ENCODE results near the gene URGCP.
"Not testable (repeated sequence)": the region's sequence is repeated elsewhere in the genome, so short reads cannot be mapped to it uniquely, and the experiment has no call there.

URGCP gene

DNA sequence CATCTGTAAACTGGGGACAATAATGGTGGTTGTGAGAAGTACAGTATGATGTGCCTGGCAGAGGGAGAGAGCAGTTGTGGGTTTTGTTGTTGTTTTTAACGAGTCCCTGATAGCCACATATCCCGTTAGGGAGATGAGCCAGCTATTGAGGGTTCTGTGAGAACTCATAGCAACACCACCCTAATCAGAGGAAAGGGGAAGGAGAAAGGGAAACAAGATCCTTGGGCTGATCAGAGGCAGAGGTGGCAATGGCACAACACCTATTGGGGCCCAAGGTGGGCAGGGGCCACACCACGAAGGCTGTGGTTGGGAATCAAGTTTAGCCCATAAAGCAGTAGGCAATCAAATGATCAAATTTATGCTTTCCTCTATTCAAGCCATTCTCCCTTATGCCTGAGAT, 35.3 kb downstream of the URGCP start:
- no peak for DNase-seq

DNA sequence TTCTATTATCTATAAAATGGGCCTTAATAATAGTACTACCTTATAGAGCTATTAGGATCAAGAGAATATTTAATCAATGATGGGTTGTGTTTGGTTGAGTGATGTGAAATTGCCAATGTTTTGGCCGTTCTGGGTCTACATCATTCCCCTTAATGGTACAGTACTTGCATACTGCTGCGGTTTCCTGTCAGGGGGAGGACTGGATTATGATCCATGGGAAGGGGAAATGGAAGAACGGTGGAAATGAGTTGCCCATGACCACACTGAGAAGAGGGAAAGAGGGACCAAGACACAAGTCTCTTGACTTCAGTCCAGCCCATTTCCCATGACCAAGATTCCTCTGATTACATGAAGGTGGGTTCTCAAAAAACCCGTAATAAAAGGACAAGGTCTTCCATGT, 36.1 kb downstream of the URGCP start:
- DNase-seq, result no peak

DNA sequence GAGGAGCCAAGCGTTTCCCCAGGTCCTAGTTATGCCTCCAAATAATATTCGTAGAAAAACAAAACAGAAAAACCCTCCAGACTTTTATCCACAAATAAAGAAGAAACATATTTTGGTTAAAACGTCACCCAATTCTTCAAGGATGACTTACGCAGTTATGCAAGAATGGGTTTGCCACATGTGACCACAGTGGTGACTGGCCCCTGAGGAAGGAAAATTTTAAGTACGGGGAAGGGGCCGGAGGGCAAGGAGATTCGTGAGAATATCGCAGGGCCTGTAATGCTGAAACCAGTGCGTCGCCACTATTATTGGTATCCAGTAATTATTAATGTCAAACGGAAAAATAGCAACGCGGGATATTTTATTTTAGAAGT, 36.5 kb downstream of the URGCP start:
- DNase-seq, result no peak

DNA sequence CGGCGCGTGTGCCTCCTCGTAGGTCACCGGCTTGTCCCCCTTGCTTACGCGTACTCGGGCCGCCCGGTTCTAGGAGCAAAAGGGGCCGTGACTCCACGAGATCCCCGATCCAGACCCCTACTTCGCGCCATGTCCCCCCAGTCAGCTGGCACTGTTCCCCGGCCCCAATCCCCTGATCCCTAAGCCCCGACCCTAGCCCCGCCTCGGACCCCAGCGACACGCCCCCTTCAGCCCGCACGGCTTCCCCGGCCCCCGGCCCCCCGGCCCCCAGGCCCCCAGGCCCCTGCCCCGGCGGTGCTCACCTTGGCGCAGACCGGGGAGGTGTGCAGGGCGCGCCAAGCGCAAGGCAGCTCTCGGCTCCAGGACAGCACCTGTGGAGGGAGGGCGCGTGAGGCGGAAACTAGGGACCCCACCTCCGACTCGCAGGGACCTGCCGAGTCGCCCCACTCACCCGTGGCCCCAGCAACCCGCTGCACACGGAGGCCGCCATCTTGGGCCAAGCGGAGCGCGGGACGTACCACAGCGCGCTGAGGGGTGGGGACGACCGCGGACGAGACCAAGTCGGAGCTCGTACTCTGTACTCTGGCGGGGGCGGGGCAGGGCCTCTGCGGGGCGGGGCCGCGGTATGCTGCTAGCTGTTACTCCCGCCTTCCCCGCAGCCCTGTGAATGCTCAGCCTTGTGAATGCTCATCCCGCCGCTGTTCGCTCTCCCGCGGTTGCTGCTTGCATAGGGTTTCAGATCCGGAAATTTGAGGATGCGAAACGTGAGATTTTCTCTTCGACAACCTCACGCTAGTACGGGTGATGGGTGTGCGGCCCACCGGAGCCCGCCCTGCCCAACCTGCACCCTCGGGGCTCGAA, 37.2 kb downstream of the URGCP start, which contains the start of gene MRPS24:
Gene MRPS24 (minus strand): TSS at position 512 of the 861 bp plus-strand sequence. CDS start 22 bp downstream, at position 490.
- peak; percentile 84 to 96 (median 94) for DNase-seq

DNA sequence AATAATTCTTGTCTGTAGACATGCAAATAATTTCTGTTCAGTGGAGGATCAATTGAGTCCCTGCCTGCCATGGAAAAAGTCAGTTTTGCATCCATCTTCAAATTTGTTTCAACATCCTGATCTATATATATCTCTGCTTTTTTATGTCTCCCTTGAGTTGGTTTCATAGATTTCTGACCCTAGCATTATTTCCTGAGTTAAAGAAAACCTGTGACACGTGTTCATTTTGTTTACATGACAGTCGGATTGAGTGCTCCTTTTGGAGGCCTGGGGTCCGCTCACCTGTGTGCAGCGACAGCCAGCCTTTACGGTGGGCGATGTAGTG, 37.8 kb downstream of the URGCP start:
- no peak for DNase-seq

DNA sequence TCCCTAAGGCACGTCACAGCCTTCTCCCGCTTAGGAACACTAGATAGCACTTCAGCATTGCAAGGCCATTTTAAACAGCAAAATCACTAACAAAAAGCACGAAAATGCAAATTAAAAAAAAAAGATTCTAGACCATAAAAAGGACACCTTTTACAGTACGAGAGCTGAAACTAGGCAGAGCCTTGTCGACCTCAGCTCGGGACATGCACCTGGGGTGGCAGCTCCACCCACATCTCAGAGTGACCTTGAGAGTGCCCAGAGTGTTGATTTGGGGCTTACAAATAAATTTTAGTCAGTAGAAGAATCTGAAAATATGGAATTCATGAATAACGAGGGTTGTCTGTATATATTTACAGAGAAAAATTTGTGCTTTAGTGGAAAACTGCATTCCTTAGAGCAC, 38.2 kb downstream of the URGCP start:
- DNase-seq, result no peak

DNA sequence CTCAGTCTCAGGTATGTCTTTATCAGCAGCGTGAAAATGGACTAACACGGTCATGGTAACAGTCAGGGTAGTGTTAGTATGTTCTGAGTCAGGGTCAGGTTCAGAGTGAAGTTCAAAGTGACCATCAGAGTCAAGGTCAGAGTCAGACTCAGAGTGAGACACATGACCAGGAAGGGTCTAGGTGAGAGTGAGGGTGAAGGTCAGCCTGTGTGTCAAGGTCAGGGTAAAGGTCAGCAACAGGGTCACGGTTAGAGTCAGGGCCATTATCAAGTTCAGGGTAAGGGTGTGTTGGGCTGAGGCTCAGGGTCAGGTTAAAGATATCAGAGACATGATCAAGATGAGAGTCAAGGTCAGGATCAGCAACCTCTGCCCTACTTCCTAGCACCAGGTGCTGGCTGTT, 41.1 kb downstream of the URGCP start:
- DNase-seq, result no peak

DNA sequence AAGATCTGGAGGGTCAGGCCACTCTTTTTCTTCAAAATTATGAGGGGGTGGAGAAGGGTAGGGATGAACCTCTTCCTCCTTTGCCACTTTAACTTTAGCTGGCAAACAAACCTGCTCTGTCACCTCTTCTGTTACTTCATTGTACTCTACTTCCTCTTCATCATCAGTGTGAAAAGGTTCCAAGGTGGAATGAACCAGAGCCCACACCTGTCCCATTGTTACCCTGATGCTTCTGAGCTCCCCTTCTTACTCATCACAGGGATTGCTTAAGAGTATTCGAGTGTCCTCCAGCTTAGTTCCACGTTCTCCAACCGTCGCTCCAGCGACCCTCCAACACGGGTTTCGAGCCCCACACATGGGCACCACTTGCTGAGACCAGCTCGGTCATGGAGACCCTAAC, 42.3 kb downstream of the URGCP start:
- no peak for DNase-seq

DNA sequence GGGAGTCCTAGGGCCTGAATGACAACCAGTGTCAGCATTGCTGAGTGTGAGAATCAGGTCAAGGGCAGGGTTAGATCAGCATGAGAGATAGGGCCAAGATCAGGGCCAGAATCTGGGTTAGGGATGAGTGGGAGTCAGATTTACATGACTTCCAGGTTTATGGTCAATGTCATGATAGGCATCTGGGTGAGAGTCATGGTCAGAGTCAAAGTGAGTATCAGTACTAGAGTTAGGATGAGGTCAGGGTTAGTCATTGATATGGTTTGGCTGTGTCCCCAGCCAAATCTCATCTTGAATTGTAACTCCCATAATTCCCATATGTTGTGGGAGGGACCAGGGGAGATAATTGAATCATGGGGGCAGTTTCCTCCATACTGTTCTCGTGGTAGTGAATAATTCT, 49.4 kb downstream of the URGCP start:
- DNase-seq, result no peak

DNA sequence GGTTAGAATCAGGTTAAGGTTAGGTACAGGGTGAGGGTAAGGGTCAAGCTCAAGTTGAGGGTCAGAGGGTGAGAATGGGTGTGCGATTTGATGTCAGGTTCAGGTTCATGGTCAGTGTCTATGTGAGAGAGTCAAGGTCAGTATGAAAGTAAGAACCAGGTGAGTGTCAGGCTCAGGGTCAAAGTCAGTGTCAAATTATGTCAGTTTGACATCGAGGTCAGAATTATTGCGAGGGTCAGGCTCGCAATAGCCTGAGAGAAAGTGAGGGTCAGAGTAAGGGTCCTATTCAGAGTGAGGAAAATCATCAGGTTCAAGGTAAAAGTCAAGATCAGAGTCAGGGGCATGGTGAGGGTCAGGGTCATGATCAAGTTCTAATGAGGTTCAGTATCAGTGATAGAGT, 50.1 kb downstream of the URGCP start:
- no peak for DNase-seq

DNA sequence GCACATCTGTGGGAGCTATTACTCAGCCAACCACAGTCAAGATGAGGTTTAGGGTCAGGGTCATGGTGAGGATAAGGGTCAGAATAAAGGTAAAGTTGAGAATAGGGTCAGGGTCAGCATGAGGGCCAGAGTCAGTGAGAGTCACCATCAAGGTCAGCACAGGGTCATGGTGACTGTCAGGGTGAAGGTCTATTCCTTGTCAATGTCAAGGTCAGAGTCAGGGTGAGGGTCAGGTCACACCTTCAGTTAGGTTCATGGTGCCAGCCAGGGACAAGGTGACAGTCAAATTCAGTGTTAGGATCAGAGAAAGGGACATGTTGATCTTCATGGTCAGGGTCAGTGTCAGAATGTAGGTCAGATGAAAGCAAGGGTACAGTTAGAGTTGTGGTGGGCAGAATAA, 51.2 kb downstream of the URGCP start:
- no peak for DNase-seq

DNA sequence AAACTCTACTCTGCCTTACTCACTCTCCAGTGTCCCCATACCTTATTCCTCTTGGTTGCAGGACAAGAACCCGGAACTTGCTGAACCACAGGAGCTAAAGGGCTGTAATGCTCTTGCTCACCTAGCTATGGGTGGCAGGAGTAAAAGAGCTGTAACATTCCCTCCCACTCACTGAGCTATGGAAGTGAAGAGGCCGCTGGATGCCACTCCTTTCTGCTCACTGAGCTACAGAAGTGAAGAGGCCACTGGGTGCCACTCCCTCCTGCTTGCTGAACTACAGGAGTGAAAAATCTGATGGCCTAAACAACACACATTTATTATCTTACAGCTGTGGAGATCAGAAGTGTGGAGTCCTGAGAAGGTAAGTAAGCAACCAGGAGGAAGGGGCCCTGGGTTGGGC, 54.6 kb downstream of the URGCP start:
- DNase-seq, result no peak

DNA sequence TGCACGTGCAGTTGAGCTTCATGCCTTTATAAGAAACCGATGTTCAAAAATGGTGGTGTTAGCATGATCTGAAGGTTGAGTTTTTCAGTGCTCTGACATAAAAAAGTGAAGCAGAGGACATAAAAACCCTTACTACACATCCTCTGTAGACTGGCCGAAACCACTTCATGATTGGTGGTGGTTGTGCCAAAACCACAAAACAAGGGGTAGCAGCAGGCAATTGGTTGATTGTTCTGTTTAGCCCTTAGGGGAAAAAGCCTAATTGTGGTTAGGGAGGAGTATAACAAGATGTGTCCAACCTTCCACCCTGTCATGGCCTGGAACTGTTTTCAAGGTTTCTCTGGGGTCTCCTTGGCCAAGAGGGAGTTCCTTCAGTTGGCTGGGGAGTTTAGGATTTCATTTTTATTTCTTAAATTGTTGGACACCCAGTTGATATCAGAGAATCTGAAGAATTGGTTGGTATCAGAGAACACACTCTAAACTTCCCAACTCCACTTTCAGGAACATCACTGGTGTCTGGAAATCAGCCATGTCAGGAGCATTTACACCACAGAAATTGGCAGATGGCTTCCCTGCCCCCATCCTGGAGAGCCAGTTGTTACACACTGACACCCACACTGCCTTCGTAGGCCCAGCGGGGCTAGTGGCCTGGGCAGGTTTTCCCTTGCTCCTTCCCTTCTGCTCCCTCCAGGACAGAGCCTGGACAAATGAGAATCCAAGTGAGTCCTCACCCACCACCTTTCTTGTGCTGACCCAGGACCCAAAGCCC, 55.9 kb downstream of the URGCP start:
- DNase-seq, result no peak

DNA sequence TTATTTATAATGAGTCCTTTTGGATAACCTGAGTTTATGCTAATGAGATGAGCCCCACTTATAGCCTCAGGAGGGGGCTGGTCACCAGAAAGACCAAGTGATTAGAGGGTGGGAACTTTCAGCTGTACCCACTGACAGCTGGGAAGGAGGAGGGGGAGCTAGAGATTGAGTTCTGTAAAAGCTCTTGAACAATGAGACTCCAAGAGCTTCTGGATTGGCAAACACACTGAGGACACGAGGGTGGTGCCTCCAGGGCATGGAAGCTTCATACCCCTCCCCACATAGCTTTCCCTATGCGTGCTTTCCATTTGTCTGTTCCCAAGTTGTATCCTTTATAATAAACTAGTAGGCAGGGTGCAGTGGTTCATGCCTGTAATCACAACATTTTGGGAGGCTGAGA, 57.3 kb downstream of the URGCP start:
- DNase-seq, result no peak

DNA sequence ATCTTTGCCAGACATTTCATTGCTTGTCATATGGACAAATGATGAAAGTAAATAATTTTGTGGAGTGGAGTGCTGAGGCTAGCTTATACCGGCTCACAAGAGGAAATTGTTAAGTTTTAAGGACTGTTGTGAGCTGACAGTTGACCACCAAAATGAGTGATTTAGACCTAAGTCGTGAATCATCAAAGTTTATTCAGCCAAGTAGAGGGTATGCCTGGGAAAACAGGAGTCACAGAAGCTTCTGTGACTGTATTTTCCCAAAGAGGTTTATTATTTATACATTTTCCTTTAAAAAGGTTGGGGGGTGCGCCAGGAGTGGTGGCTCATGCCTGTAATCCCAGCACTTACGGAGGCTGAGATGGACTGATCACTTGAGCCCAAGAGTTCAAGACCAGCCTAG, 58.9 kb downstream of the URGCP start:
- no peak for DNase-seq

DNA sequence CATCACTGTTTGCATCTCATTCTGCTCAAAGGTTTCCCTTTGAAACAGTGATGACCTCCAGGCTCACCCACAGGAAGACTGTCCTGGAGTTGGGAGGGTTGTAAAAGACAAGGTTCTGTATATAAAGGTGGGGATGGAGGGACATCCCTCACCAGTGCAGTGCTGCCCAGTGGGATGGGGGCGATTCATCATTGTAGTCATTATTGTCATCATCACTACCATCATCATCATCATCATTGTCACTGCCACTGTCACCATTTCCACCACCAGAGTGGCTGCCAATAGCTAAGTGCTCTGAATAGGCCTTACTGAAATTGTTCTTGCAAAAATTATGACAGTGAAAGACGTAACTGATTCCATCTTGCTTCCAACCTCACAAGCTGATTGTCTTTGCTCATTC, 61.7 kb downstream of the URGCP start:
- no peak for DNase-seq

DNA sequence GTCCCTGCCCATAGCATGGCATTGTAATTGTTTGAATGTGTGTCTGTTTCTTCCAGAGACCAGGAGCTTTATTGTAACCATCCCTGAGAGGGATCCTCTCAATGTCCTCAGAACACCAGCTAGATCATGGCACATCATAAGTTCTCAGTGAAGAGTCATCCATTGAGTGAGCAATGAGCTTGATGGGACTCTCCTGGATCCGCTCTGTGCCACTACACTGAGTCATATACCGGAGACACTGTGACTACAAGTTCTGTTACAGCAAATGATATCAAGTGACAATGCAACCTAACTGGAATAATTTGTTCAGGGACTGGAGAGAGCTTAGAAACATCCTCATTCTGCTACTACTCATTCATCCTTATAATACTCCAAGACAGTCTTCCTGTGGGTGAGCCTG, 62.1 kb downstream of the URGCP start:
- no peak for DNase-seq

DNA sequence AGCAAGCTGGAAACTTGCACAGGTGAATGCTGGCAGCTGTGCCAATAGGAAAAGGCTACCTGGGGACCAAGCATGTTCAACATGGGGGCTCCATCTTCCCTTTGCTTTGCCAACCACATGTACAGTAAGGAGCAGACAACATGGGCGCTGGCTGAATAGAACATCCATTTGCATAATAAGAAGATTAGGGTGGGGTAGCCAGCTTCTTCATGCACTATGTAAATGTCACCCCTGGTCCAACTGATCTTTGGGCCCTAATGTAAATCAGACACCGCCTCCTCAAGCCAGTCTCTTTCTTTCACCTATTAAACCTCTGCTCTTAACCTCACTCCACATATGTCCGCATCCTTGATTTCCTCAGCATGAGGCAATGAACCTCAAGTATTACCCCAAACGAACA, 63.1 kb downstream of the URGCP start:
- no peak for DNase-seq

DNA sequence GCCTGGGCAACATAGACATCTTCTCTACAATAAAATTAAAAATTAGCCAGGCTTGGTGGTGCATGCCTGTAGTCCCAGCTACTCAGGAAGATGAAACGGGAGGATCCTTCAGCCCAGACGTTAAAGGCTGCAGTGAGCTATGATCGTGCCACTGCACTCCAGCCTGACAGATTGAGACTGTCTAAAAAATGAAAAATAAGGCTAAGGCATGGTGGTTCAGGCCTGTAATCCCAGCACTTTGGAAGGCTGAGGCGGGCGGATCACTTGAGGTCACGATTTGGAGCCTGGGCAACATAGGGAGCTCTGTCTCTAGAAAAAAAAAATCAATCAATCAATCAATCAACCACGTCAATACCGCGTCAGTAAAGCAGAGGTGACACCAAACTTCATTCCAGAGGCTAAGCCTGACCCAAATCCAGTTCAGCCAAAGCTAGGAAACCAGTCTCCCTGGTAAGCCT, 68.2 kb downstream of the URGCP start:
- DNase-seq, result no peak

DNA sequence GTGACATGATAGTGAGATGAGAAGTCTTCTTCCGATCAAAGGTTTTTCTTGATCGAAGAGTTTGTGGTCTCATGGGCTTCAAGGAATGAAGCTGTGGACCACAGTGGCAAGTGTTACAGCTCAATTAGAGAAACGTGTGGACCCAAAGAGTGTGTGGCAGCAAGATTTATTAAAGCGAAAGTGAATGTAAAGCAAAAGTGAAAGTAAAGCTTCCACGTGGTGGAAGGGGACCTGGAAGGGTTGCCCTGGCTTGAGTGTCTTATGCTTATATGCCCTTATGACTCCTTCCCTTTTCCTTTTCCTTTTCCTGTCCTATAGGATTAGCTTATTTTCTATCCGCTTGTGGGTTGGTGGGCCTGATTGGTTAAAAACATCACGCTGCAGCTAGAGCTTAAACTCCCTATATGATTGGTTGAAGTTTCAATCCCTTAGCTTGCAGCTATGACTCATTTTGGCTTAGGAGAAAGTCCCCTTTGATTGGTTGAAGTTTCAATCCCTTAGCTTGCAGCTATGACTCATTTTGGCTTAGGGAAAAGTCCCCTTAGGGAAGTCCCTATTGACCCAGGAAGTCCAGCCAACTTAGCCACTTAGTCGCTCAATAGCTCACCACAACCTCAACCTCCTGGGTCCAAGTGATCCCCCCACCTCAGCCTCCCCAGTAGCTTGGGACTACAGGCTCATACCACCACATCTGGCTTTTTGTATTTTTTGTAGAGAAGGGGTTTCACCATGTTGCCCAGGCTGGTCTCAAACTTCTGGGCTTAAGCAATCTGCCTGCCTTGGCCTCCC, 71.7 kb downstream of the URGCP start:
- peak in 3 of 5 experiments; percentile 13 to 83 (median 56) for DNase-seq

DNA sequence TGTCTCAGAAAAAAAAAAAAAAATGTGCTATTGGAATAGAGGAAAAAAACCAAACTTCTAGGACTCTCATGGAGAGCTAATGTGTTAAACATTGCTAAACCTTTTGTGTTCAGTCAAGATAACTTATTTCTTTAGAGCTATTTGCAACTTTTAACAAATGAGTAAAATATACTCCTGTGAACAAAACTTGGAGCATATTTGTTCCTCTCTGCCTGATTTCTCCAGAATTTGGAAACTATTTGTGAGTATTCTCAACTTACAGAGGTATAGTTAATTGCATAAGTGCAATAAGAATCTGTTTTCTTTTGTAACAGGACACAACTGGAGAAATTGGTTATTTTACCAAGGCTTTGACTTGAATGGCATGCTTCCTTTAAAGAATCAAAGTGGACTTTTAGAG, 75.5 kb downstream of the URGCP start:
- DNase-seq, result not testable (repeated sequence)
